K562 (cell line): ENCODE results near the gene ZNF18. TPM values are rescaled to one million over a fixed set of nuclear protein-coding genes. Genes with fewer than 3 reads are reported as not detected.

Experiments
- BACH1 ChIP-seq: fragments of 200-800 bp; sonication (Bioruptor generic); IDR thresholded peaks from 2 replicates; pipeline ENCODE4 v1.6.1; 2016; ENCODE audit warnings: missing genetic modification characterization, missing compliant biosample characterization
- CHD4 ChIP-seq: fragments of 200-600 bp; sonication (generic); IDR thresholded peaks from 3 replicates; pipeline ENCODE4 v1.6.1; 2012; ENCODE audit warnings: low read depth, mild to moderate bottlenecking, mixed read lengths, low read length, inconsistent platforms; ENCODE audit not compliant: insufficient read depth, insufficient replicate concordance, poor library complexity, severe bottlenecking
- ETS2 ChIP-seq: IDR thresholded peaks from 2 replicates; pipeline ENCODE4 v1.6.1; 2016; ENCODE audit warnings: borderline replicate concordance, missing genetic modification characterization, mild to moderate bottlenecking, moderate library complexity, missing compliant biosample characterization; ENCODE audit not compliant: poor library complexity, severe bottlenecking
- FOXM1 ChIP-seq, 2 experiments: fragments of 450-650 bp in 1 of 2; sonication (generic) in 1 of 2; formaldehyde crosslinking in 1 of 2; IDR thresholded peaks; 2 replicates each; pipeline versions ENCODE4 v1.6.1 to v1.9.0; 2017 to 2022; ENCODE audit warnings: low read depth in 2 of 2, mild to moderate bottlenecking in 2 of 2, missing genetic modification reagents in 1 of 2, moderate library complexity in 1 of 2
- GATA2 ChIP-seq: sonication (generic); formaldehyde crosslinking; IDR thresholded peaks from 2 replicates; pipeline ENCODE4 v1.4.0; 2020; ENCODE audit warnings: mild to moderate bottlenecking, missing genetic modification reagents
- HDAC8 ChIP-seq: fragments of 450-650 bp; IDR thresholded peaks from 2 replicates; pipeline ENCODE4 v1.6.1; 2016; ENCODE audit warnings: mild to moderate bottlenecking, missing genetic modification characterization, moderate library complexity, missing compliant biosample characterization
- HINFP ChIP-seq: fragments of 450-650 bp; conservative IDR thresholded peaks from 2 replicates; pipeline ENCODE4 v1.6.1; 2016; ENCODE audit warnings: missing genetic modification characterization, low read depth, mild to moderate bottlenecking, control low read depth, missing compliant biosample characterization
- HMGN3 ChIP-seq: IDR thresholded peaks from 2 replicates; pipeline ENCODE4 v1.6.1; 2011; ENCODE audit warnings: borderline replicate concordance, low read depth, mild to moderate bottlenecking, mixed read lengths, low read length; ENCODE audit not compliant: insufficient read length; ENCODE audit errors: extremely low read depth
- HNRNPUL1 ChIP-seq: fragments of 200-400 bp; formaldehyde crosslinking; IDR thresholded peaks from 2 replicates; pipeline ENCODE4 v1.6.1; 2017; ENCODE audit warnings: low read length
- LARP7 ChIP-seq: fragments of 450-650 bp; IDR thresholded peaks from 2 replicates; pipeline ENCODE4 v1.6.1; 2016
- MIER1 ChIP-seq: fragments of 450-650 bp; IDR thresholded peaks from 2 replicates; pipeline ENCODE4 v1.6.1; 2016; ENCODE audit warnings: antibody characterized with exemption, mild to moderate bottlenecking, low read depth
- MYC ChIP-seq, 2 experiments: fragments of 250-450 bp in 1 of 2; sonication (Bioruptor Pico) in 1 of 2; IDR thresholded peaks; 2 replicates each; pipeline versions ENCODE4 v1.5.1 to v1.6.1; 2012 to 2021; ENCODE audit warnings: low read depth in 2 of 2, borderline replicate concordance in 1 of 2, improper control_type of control experiment in 1 of 2, low read length in 1 of 2, mild to moderate bottlenecking in 1 of 2, moderate library complexity in 1 of 2
- NR4A1 ChIP-seq, 2 experiments: fragments of 250-450 bp in 1 of 2; fragments of 450-650 bp in 1 of 2; sonication (Bioruptor Pico) in 1 of 2; IDR thresholded peaks; 2 replicates each; pipeline versions ENCODE4 v1.4.0 to v1.6.1; 2016 to 2020; ENCODE audit warnings: mild to moderate bottlenecking in 2 of 2, missing compliant biosample characterization in 1 of 2, missing genetic modification characterization in 1 of 2, moderate library complexity in 1 of 2
- PHF8 ChIP-seq: fragments of 200-600 bp; sonication (generic); IDR thresholded peaks from 2 replicates; pipeline ENCODE4 v1.6.1; 2012; ENCODE audit warnings: mixed run types, mild to moderate bottlenecking, inconsistent platforms, low read length, moderate library complexity, borderline replicate concordance
- PHTF2 ChIP-seq: fragments of 250-450 bp; sonication (Bioruptor Pico); IDR thresholded peaks from 2 replicates; pipeline ENCODE4 v1.5.0; 2021; ENCODE audit warnings: mild to moderate bottlenecking
- POLR2A ChIP-seq: fragments of 450-650 bp; conservative IDR thresholded peaks from 2 replicates; pipeline ENCODE4 v1.6.1; 2016
- POLR2G ChIP-seq: fragments of 200-400 bp; formaldehyde crosslinking; IDR thresholded peaks from 2 replicates; pipeline ENCODE4 v1.6.1; 2017; ENCODE audit warnings: low read depth, mild to moderate bottlenecking, antibody characterized with exemption, low read length, moderate library complexity
- STAT6 ChIP-seq: sonication (generic); formaldehyde crosslinking; IDR thresholded peaks from 2 replicates; pipeline ENCODE4 v1.8.1; 2023; ENCODE audit warnings: mild to moderate bottlenecking, missing genetic modification reagents
- TEAD1 ChIP-seq, 2 experiments: fragments of 450-650 bp in 1 of 2; sonication (generic) in 1 of 2; formaldehyde crosslinking; IDR thresholded peaks; 2 replicates each; pipeline versions ENCODE4 v1.4.0 to v1.8.0; 2020 to 2022; ENCODE audit warnings: mild to moderate bottlenecking in 2 of 2, missing genetic modification reagents in 1 of 2
- ZFP1 ChIP-seq: fragments of 450-650 bp; formaldehyde crosslinking; IDR thresholded peaks from 2 replicates; pipeline ENCODE4 v1.4.0; 2020; ENCODE audit warnings: mild to moderate bottlenecking, mixed read lengths
- ZNF589 ChIP-seq: fragments of 200-800 bp; sonication (Bioruptor generic); IDR thresholded peaks from 2 replicates; pipeline ENCODE4 v1.6.1; 2016; ENCODE audit warnings: low read depth, missing genetic modification characterization, missing compliant biosample characterization
- polyA plus RNA-seq, 8 experiments: library from polyadenylated mRNA; depleted of rRNA in 4 of 8; stranded (reverse) in 5 of 8; unstranded in 3 of 8; fragments of >200 nt; fragmentation: Nextera tagmentation in 2 of 8; fragmentation: Illumina TruSeq in 1 of 8; extraction: Ambion mirVana in 2 of 8; extraction: Trizol in 1 of 8; gene quantifications; 2 replicates each; pipeline versions ENCODE4 v1.2.1 to v1.2.3, GENCODE V29; 2011 to 2014; ENCODE audit warnings: inconsistent platforms in 1 of 8, missing spikeins in 1 of 8
- total RNA-seq, 7 experiments: library from RNA; depleted of rRNA in 6 of 7; stranded (reverse); fragments of >200 nt in 6 of 7; fragmentation: Illumina TruSeq in 2 of 7; extraction: Trizol in 2 of 7; gene quantifications; 2 replicates each; pipeline versions ENCODE4 v1.2.1 to v1.2.3, GENCODE V29; 2011 to 2021; ENCODE audit warnings: low replicate concordance in 1 of 7

ZNF18 gene
- total and polyA plus RNA-seq, 9 of the 15 experiments (the other 6 are each of a cell fraction or from before 2014, with no cell fraction given): 1.1 to 5.0 (median 3.4) TPM

DNA sequence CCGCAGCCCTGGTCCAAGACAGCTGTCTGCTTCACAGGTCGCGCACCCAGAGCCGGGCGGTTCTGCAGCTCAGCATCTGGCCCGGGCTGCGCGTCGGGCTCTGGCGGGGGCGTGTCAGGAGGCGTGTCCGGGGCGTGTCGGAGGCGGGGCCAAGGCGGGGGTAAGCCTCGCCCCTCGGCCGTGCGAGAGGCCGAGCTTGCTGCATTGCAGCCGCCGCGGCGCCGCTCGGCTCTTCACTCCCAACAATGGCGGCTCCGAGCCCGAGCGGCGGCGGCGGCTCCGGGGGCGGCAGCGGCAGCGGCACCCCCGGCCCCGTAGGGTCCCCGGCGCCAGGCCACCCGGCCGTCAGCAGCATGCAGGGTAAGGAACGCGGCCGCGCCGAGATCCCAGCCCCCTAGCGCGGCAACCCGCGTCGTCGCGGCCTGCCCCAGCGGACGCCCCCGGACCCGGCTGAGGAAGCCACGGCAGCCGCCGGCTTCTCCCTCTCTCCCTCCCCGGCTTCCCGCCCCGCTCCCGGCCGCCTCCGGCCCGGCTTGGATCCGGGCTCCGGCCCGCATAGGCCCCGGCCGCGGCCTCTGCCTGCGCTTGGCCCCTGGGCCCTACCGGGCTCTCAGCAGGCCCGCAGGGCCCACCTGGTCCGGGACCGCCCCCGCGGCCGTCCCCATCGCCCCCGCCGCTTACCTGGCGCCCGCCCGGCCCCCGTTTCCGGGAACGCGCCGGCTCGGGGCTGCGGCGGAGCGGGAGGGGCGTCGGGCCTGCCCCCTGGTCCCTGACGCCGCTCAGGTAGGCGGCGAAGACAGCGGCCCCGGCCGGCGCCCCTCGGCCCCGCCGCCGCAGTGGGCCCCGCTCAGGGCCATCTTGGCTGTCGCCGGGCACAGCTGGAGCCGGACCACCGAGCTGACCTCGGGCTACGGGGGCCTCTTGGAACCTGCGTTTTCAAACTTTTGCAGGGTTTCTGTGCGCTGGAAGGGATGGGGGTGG, 23.7 kb upstream of the ZNF18 start, which contains the start of gene MAP2K4 (continued):
- TF ChIP-seq PHF8: peak; percentile 78; the same call in 1 of the 2 replicates
- TF ChIP-seq ETS2: no peak
- peak; percentile 40; the same call in 1 of the 2 replicates for TF ChIP-seq POLR2A
- TF ChIP-seq NR4A1 (CRISPR knock-in tag; IDR thresholded peaks at IDR 0.05): no peak
- no peak for TF ChIP-seq NR4A1 (tag; IDR thresholded peaks at IDR 0.05)
- TF ChIP-seq BACH1 (tag): no peak
- no peak for TF ChIP-seq HINFP
- peak in 1 of 2 experiments; percentile 42; a peak in 1 of 4 replicates for TF ChIP-seq TEAD1 (CRISPR knock-in tag; IDR thresholded peaks at IDR 0.05)
- TF ChIP-seq HMGN3: peak; percentile 60
- no peak for TF ChIP-seq FOXM1 (IDR thresholded peaks at IDR 0.05; ENCODE audit: low read depth)
- no peak for TF ChIP-seq FOXM1 (CRISPR knock-in tag; IDR thresholded peaks at IDR 0.05; ENCODE audit: low read depth)
- TF ChIP-seq ZNF589: no peak
- TF ChIP-seq MYC (IDR thresholded peaks at IDR 0.05; ENCODE audit: low read depth, low read length): peak; percentile 30; the same call in 1 of the 2 replicates
- TF ChIP-seq MYC (CRISPR knock-in tag; IDR thresholded peaks at IDR 0.05; ENCODE audit: borderline replicate concordance, low read depth): no peak
- TF ChIP-seq HNRNPUL1: no peak
- TF ChIP-seq GATA2: no peak
- TF ChIP-seq POLR2G: peak; percentile 94
- no peak for TF ChIP-seq ZFP1 (CRISPR knock-in tag)
- no peak for TF ChIP-seq LARP7
- TF ChIP-seq PHTF2: no peak
- no peak for TF ChIP-seq HDAC8
- TF ChIP-seq STAT6 (CRISPR knock-in tag): no peak
- no peak for TF ChIP-seq CHD4
- no peak for TF ChIP-seq MIER1
